Measurements from ENCODE around the gene ZDHHC3. TPM values are rescaled to one million over a fixed set of nuclear protein-coding genes. Genes with fewer than 3 reads are reported as not detected.
"Not testable (repeated sequence)": the region's sequence is repeated elsewhere in the genome, so short reads cannot be mapped to it uniquely, and the experiment has no call there.

Gene ZDHHC3
- polyA plus RNA-seq, 4 donors = 81.7 to 97.9 (median 84.8) TPM

- DNase-seq (ENCODE audit: low read depth in 4 of 4, low spot score in 3 of 4) = no peak
Measured at GRCh38 chr3:44996556-44996969, 20.6 kb upstream of the ZDHHC3 start.

GRCh38 chr3:44995142-44995770 lies 19.3 kb upstream of the ZDHHC3 start:
- peak in 2 of 4 donors; percentile 47 to 72 for DNase-seq (ENCODE audit: low read depth in 4 of 4, low spot score in 3 of 4)

- DNase-seq (ENCODE audit: low read depth in 4 of 4, low spot score in 3 of 4) = no peak
Measured at GRCh38 chr3:44993471-44994205, 17.7 kb upstream of the ZDHHC3 start.

- no peak for DNase-seq (ENCODE audit: low read depth in 4 of 4, low spot score in 3 of 4)
Measured at GRCh38 chr3:44992555-44993470, 16.8 kb upstream of the ZDHHC3 start.

- no peak for DNase-seq (ENCODE audit: low read depth in 4 of 4, low spot score in 3 of 4)
Measured at GRCh38 chr3:44991326-44991725, 15.4 kb upstream of the ZDHHC3 start.

GRCh38 chr3:44989636-44990373 lies 13.8 kb upstream of the ZDHHC3 start:
- no peak for DNase-seq (ENCODE audit: low read depth in 4 of 4, low spot score in 3 of 4)

GRCh38 chr3:44989141-44989540 lies 13.2 kb upstream of the ZDHHC3 start:
- no peak for DNase-seq (ENCODE audit: low read depth in 4 of 4, low spot score in 3 of 4)

- no peak for DNase-seq (ENCODE audit: low read depth in 4 of 4, low spot score in 3 of 4)
Measured at GRCh38 chr3:44988073-44988472, 12.1 kb upstream of the ZDHHC3 start.

GRCh38 chr3:44987332-44987731 lies 11.4 kb upstream of the ZDHHC3 start:
- DNase-seq (ENCODE audit: low read depth in 4 of 4, low spot score in 3 of 4) = no peak

GRCh38 chr3:44986330-44986729 lies 10.4 kb upstream of the ZDHHC3 start:
- DNase-seq (ENCODE audit: low read depth in 4 of 4, low spot score in 3 of 4) = not testable (repeated sequence)

GRCh38 chr3:44984335-44984734 lies 8.4 kb upstream of the ZDHHC3 start:
- DNase-seq (ENCODE audit: low read depth in 4 of 4, low spot score in 3 of 4) = no peak

- no peak for DNase-seq (ENCODE audit: low read depth in 4 of 4, low spot score in 3 of 4)
Measured at GRCh38 chr3:44983484-44983941, 7.5 kb upstream of the ZDHHC3 start.

- DNase-seq (ENCODE audit: low read depth in 4 of 4, low spot score in 3 of 4) = no peak
Measured at GRCh38 chr3:44982817-44983216, 6.8 kb upstream of the ZDHHC3 start.

GRCh38 chr3:44981751-44982150 lies 5.8 kb upstream of the ZDHHC3 start:
- no peak for DNase-seq (ENCODE audit: low read depth in 4 of 4, low spot score in 3 of 4)

GRCh38 chr3:44981220-44981619 lies 5.2 kb upstream of the ZDHHC3 start:
- no peak for DNase-seq (ENCODE audit: low read depth in 4 of 4, low spot score in 3 of 4)

GRCh38 chr3:44974416-44974815 lies 1.6 kb downstream of the ZDHHC3 start:
- no peak for DNase-seq (ENCODE audit: low read depth in 4 of 4, low spot score in 3 of 4)

GRCh38 chr3:44970926-44971490 lies 5.0 kb downstream of the ZDHHC3 start:
- DNase-seq (ENCODE audit: low read depth in 4 of 4, low spot score in 3 of 4) = no peak

- DNase-seq (ENCODE audit: low read depth in 4 of 4, low spot score in 3 of 4) = no peak
Measured at GRCh38 chr3:44969828-44970179, 6.2 kb downstream of the ZDHHC3 start.

- no peak for DNase-seq (ENCODE audit: low read depth in 4 of 4, low spot score in 3 of 4)
Measured at GRCh38 chr3:44969154-44969827, 6.7 kb downstream of the ZDHHC3 start.

- no peak for DNase-seq (ENCODE audit: low read depth in 4 of 4, low spot score in 3 of 4)
Measured at GRCh38 chr3:44968447-44968858, 7.5 kb downstream of the ZDHHC3 start.

Measured in left renal pelvis (tissue), 4 donors.